ENCODE measurements around the gene NYAP2. TPM values are rescaled to one million over a fixed set of nuclear protein-coding genes. Genes with fewer than 3 reads are reported as not detected.

NYAP2 gene
- total RNA-seq, 1 experiment from 2014 or later: 0.05 TPM

Small RNA genes within 50 kb of the gene (small RNA-seq; reads per million reads assigned to genes)
- gene AC016717.1: not detected

Data from HT-29 (cell line).